Caco-2 (cell line): Measurements from ENCODE around the gene ARHGAP25. TPM values are rescaled to one million over a fixed set of nuclear protein-coding genes. Genes with fewer than 3 reads are reported as not detected.

Source experiments
- BruUV-seq: library from RNA; stranded (reverse); fragments of 400-500 nt; replicated peaks from 2 replicates; lab custom pipeline; 2021; lab: Mats Ljungman, UMichigan
- CTCF ChIA-PET: fragments of 300-600 bp; sonication (Branson Sonifier 250); formaldehyde crosslinking; loops from one replicate; lab custom pipeline; 2022; ENCODE audit warnings: antibody characterized with exemption; lab: Charles Lee
- POLR2A ChIA-PET: fragments of 300-600 bp; sonication (Branson Sonifier 250); formaldehyde crosslinking; loops from one replicate; lab custom pipeline; 2022; ENCODE audit warnings: antibody characterized with exemption; lab: Charles Lee
- DNase-seq, 2 experiments: peaks; one replicate each; pipeline versions ENCODE4 v3.0.0 to v3.0.0-alpha.2; 2020 to 2022
- H3K27me3 ChIP-seq: replicated peaks from 2 replicates; pipeline ENCODE4 v1.6.0; 2011; ENCODE audit warnings: low read length; ENCODE audit not compliant: control insufficient read depth, insufficient read depth
- H3K36me3 ChIP-seq: 2 replicates; pipeline ENCODE4 v1.5.1; 2011; ENCODE audit warnings: low read length; ENCODE audit not compliant: control insufficient read depth, insufficient read depth
- H3K4me1 ChIP-seq: fragments of 250-450 bp; sonication (Bioruptor Pico); 2 replicates; pipeline ENCODE4 v1.5.1; 2020; ENCODE audit warnings: mild to moderate bottlenecking
- H3K4me3 ChIP-seq: 2 replicates; pipeline ENCODE4 v1.5.1; 2011; ENCODE audit warnings: low read depth, mild to moderate bottlenecking, control low read depth, low read length
- H3K9me3 ChIP-seq: fragments of 250-450 bp; sonication (Bioruptor Pico); 2 replicates; pipeline ENCODE4 v1.5.1; 2020; ENCODE audit warnings: mild to moderate bottlenecking, moderate library complexity
- H3K27ac Mint-ChIP-seq: one replicate; pipeline ENCODE4 v1.8.0; 2022; ENCODE audit warnings: mixed read lengths; ENCODE audit not compliant: unreplicated experiment
- H3K27me3 Mint-ChIP-seq: one replicate; pipeline ENCODE4 v1.8.0; 2022; ENCODE audit warnings: mixed read lengths; ENCODE audit not compliant: insufficient read depth, unreplicated experiment
- H3K36me3 Mint-ChIP-seq: one replicate; pipeline ENCODE4 v1.8.0; 2022; ENCODE audit warnings: mild to moderate bottlenecking, mixed read lengths; ENCODE audit not compliant: insufficient read depth, unreplicated experiment
- H3K4me1 Mint-ChIP-seq: one replicate; pipeline ENCODE4 v1.8.0; 2022; ENCODE audit warnings: low read depth, mixed read lengths; ENCODE audit not compliant: unreplicated experiment
- H3K4me3 Mint-ChIP-seq: one replicate; pipeline ENCODE4 v1.8.0; 2022; ENCODE audit warnings: mild to moderate bottlenecking, moderate library complexity, mixed read lengths; ENCODE audit not compliant: unreplicated experiment
- H3K9me3 Mint-ChIP-seq: one replicate; pipeline ENCODE4 v1.8.0; 2022; ENCODE audit warnings: mixed read lengths; ENCODE audit not compliant: unreplicated experiment
- intact Hi-C: fragments of 100-400 bp; cut with micrococcal nuclease; formaldehyde crosslinking; loops from one replicate; pipeline ENCODE4 v1.10.0; 2022; ENCODE audit not compliant: unreplicated experiment
- total RNA-seq: library from RNA; stranded (reverse); gene quantifications from 2 replicates; pipeline ENCODE4 v1.2.3, GENCODE V29; 2022
- TF ChIP-seq, protein P1 (sequence below), 2 experiments: fragments of 200-600 bp in 1 of 2; IDR thresholded peaks; 1 replicate in 1 of 2; 2 replicates in 1 of 2; pipeline versions ENCODE4 v1.5.1 to v1.8.0; 2011 to 2022; ENCODE audit warnings: antibody characterized with exemption in 1 of 2, control low read depth in 1 of 2, inconsistent platforms in 1 of 2, low read depth in 1 of 2, low read length in 1 of 2, mild to moderate bottlenecking in 1 of 2, moderate library complexity in 1 of 2; ENCODE audit not compliant: insufficient read depth in 1 of 2, severe bottlenecking in 1 of 2, unreplicated experiment in 1 of 2

The ARHGAP25 gene
- total RNA-seq, 1 experiment from 2014 or later, result 0.48 TPM

GRCh38 chr2:68693951-68694350, 40.7 kb upstream of the ARHGAP25 start:
- DNase-seq, result no peak
- Mint-ChIP-seq H3K4me3 (no peak overlapping the region), H3K27me3 (peaks cover 2% of the 10 kb centered on the region), H3K36me3 (no peaks in the 10 kb centered on the region), H3K9me3 (peaks cover 10% of the 10 kb centered on the region), H3K4me1 (no peaks in the 10 kb centered on the region), H3K27ac (no peak overlapping the region)
- intact Hi-C loops, result no loop called here
- ChIA-PET CTCF (no interaction called here), POLR2A (no interaction called here)
- H3K9me3 ChIP-seq, result peaks cover 11% of the 10 kb centered on the region; the same call in 1 of the 2 replicates
- no peak overlapping the region for H3K4me3 ChIP-seq
- H3K27me3 ChIP-seq, result no peaks in the 10 kb centered on the region
- no peaks in the 10 kb centered on the region for H3K4me1 ChIP-seq
- TF ChIP-seq, protein P1, sequence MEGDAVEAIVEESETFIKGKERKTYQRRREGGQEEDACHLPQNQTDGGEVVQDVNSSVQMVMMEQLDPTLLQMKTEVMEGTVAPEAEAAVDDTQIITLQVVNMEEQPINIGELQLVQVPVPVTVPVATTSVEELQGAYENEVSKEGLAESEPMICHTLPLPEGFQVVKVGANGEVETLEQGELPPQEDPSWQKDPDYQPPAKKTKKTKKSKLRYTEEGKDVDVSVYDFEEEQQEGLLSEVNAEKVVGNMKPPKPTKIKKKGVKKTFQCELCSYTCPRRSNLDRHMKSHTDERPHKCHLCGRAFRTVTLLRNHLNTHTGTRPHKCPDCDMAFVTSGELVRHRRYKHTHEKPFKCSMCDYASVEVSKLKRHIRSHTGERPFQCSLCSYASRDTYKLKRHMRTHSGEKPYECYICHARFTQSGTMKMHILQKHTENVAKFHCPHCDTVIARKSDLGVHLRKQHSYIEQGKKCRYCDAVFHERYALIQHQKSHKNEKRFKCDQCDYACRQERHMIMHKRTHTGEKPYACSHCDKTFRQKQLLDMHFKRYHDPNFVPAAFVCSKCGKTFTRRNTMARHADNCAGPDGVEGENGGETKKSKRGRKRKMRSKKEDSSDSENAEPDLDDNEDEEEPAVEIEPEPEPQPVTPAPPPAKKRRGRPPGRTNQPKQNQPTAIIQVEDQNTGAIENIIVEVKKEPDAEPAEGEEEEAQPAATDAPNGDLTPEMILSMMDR (IDR thresholded peaks at IDR 0.05; ENCODE audit: insufficient read depth in 1 of 2, low read depth in 1 of 2, low read length in 1 of 2, severe bottlenecking in 1 of 2, unreplicated experiment in 1 of 2), result no peak
- BruUV-seq, result no TSS peak
- H3K36me3 ChIP-seq, result no peaks in the 10 kb centered on the region

GRCh38 chr2:68695971-68696370, 38.6 kb upstream of the ARHGAP25 start:
- CTCF ChIA-PET, result no interaction called here
- no TSS peak for BruUV-seq

GRCh38 chr2:68696554-68696953, 38.1 kb upstream of the ARHGAP25 start:
- Histone ChIP-seq H3K9me3 (peaks cover 11% of the 10 kb centered on the region), H3K4me1 (no peaks in the 10 kb centered on the region), H3K4me3 (no peak overlapping the region), H3K27me3 (no peaks in the 10 kb centered on the region), H3K36me3 (no peaks in the 10 kb centered on the region)
- Mint-ChIP-seq H3K27ac (no peak overlapping the region), H3K4me3 (no peak overlapping the region), H3K36me3 (no peaks in the 10 kb centered on the region), H3K9me3 (peaks cover 25% of the 10 kb centered on the region), H3K4me1 (no peaks in the 10 kb centered on the region), H3K27me3 (peaks cover 4% of the 10 kb centered on the region)
- no peak for DNase-seq
- CTCF ChIA-PET, result no interaction called here
- POLR2A ChIA-PET, result no interaction called here
- intact Hi-C loops, result no loop called here
- BruUV-seq, result no TSS peak
- TF ChIP-seq, protein P1 (IDR thresholded peaks at IDR 0.05; ENCODE audit: insufficient read depth in 1 of 2, low read depth in 1 of 2, low read length in 1 of 2, severe bottlenecking in 1 of 2, unreplicated experiment in 1 of 2), result no peak

More at GRCh38 chr2:68695971-68696370, 38.6 kb upstream of the ARHGAP25 start:
- TF ChIP-seq, protein P1 (IDR thresholded peaks at IDR 0.05; ENCODE audit: insufficient read depth in 1 of 2, low read depth in 1 of 2, low read length in 1 of 2, severe bottlenecking in 1 of 2, unreplicated experiment in 1 of 2), result no peak
- H3K4me1 Mint-ChIP-seq, result no peaks in the 10 kb centered on the region
- Histone ChIP-seq H3K27me3 (no peaks in the 10 kb centered on the region), H3K4me1 (no peaks in the 10 kb centered on the region), H3K36me3 (no peaks in the 10 kb centered on the region), H3K9me3 (peaks cover 11% of the 10 kb centered on the region), H3K4me3 (no peak overlapping the region)
- no peak for DNase-seq
- no peak overlapping the region for H3K4me3 Mint-ChIP-seq
- intact Hi-C loops, result no loop called here
- POLR2A ChIA-PET, result no interaction called here
- no peak overlapping the region for H3K27ac Mint-ChIP-seq
- peaks cover 25% of the 10 kb centered on the region for H3K9me3 Mint-ChIP-seq
- peaks cover 4% of the 10 kb centered on the region for H3K27me3 Mint-ChIP-seq
- no peaks in the 10 kb centered on the region for H3K36me3 Mint-ChIP-seq
